Liver (tissue), 3 donors: ENCODE measurements around the gene CDC42BPA.

ENCODE experiments used
- EGR1 ChIP-seq, 2 donors: IDR thresholded peaks; 2 replicates each; pipeline ENCODE4 v1.6.1; 2016 to 2018; ENCODE audit warnings: antibody characterized with exemption in 2 of 2, low read depth in 2 of 2
- JUND ChIP-seq, 2 donors: IDR thresholded peaks; 2 replicates each; pipeline ENCODE4 v1.6.1; 2016; ENCODE audit warnings: antibody characterized with exemption in 2 of 2
- MAX ChIP-seq: IDR thresholded peaks from 2 replicates; pipeline ENCODE4 v1.6.1; 2016; ENCODE audit warnings: antibody characterized with exemption
- REST ChIP-seq: IDR thresholded peaks from 2 replicates; pipeline ENCODE4 v1.6.1; 2016; ENCODE audit warnings: antibody characterized with exemption, mild to moderate bottlenecking
- SP1 ChIP-seq: IDR thresholded peaks from 2 replicates; pipeline ENCODE4 v1.6.1; 2018; ENCODE audit warnings: antibody characterized with exemption, mild to moderate bottlenecking
- TAF1 ChIP-seq: conservative IDR thresholded peaks from 2 replicates; pipeline ENCODE4 v1.6.1; 2016; ENCODE audit warnings: antibody characterized with exemption, mild to moderate bottlenecking
- YY1 ChIP-seq: IDR thresholded peaks from 2 replicates; pipeline ENCODE4 v1.6.1; 2016; ENCODE audit warnings: antibody characterized with exemption, mild to moderate bottlenecking
- TF ChIP-seq, protein P1 (sequence below): fragments of 150-350 bp; IDR thresholded peaks from 2 replicates; pipeline ENCODE4 v1.5.1; 2017; ENCODE audit warnings: improper control_type of control experiment, low read depth, low read length; ENCODE audit not compliant: missing input control
- donor health status: healthy.
- donor health status: healthy.

DNA sequence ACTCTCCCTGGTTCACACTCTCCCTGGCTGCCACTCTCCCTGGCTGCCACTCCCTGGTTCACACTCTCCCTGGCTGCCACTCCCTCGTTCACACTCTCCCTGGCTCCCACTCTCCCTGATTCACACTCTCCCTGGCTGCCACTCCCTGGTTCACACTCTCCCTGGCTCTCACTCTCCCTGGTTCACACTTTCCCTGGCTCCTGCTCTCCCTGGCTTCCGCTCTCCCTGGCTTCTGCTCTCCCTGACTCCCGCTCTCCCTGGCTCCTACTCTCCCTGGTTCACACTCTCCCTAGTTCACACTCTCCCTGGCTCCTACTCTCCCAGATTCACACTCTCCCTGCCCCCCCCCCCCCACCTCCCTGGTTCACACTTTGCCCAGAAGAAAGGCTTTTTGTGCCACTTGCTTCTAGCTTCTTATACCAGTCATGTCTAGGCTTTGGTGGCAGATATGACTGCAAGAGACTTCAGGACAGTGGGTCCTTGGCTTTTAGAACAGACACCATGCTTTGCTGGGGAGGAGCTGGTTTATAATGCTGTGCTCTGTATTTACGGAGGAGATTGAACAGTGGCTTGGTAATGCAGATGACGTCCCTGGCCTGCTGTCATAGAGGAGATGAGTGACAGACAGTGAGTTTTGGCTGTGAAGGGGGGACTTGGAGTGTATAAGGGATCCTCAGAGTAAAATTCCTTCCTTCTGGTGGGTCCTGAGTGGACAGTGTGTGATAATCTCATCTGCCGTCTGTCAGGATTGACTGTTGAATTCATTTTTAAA, 361.2 kb downstream of the CDC42BPA start:
- no peak for TF ChIP-seq EGR1 (IDR thresholded peaks at IDR 0.05; ENCODE audit: low read depth in 2 of 2)
- TF ChIP-seq, protein P1, sequence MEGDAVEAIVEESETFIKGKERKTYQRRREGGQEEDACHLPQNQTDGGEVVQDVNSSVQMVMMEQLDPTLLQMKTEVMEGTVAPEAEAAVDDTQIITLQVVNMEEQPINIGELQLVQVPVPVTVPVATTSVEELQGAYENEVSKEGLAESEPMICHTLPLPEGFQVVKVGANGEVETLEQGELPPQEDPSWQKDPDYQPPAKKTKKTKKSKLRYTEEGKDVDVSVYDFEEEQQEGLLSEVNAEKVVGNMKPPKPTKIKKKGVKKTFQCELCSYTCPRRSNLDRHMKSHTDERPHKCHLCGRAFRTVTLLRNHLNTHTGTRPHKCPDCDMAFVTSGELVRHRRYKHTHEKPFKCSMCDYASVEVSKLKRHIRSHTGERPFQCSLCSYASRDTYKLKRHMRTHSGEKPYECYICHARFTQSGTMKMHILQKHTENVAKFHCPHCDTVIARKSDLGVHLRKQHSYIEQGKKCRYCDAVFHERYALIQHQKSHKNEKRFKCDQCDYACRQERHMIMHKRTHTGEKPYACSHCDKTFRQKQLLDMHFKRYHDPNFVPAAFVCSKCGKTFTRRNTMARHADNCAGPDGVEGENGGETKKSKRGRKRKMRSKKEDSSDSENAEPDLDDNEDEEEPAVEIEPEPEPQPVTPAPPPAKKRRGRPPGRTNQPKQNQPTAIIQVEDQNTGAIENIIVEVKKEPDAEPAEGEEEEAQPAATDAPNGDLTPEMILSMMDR: no peak
- TF ChIP-seq TAF1: no peak
- no peak for TF ChIP-seq REST
- TF ChIP-seq JUND (IDR thresholded peaks at IDR 0.05): no peak
- TF ChIP-seq SP1: no peak
- TF ChIP-seq YY1: no peak
- no peak for TF ChIP-seq MAX
